Endometrial microvascular endothelial cells (primary cell): ENCODE data around the gene STOM. TPM values are rescaled to one million over a fixed set of nuclear protein-coding genes. Genes with fewer than 3 reads are reported as not detected.
"Not testable (repeated sequence)": the region's sequence is repeated elsewhere in the genome, so short reads cannot be mapped to it uniquely, and the experiment has no call there.

Source experiments
- in situ Hi-C: cut with HindIII; loops from 2 replicates; pipeline ENCODE4 v1.10.0; 2017; ENCODE audit warnings: low sequenced_read_pairs, low pct_unique_long_range_greater_than_20kb; ENCODE audit errors: inconsistent ontology term
- total RNA-seq: library from RNA; depleted of rRNA; stranded (reverse); fragments of >200 nt; gene quantifications from one replicate; pipeline ENCODE4 v1.2.3, GENCODE V29; 2015; ENCODE audit errors: inconsistent ontology term

The STOM gene
- 203 TPM for total RNA-seq

- in situ Hi-C loops = no loop called here
Measured at GRCh38 chr9:121369595-121370265, at the start of gene STOM. TSS of gene STOM (minus strand) at chr9:121370250. CDS start at chr9:121370187, 63 bp downstream.

- in situ Hi-C loops = no loop called here
Measured at GRCh38 chr9:121411993-121412392, 41.9 kb upstream of the STOM start.

GRCh38 chr9:121405899-121406298 lies 35.8 kb upstream of the STOM start:
- in situ Hi-C loops = loop anchor here (10.0 kb wide), 1 partner anchor 71 kb away; no protein-coding TSS in a partner anchor

- in situ Hi-C loops = loop anchor here (10.0 kb wide), 1 partner anchor 70 kb away; no protein-coding TSS in a partner anchor
Measured at GRCh38 chr9:121404906-121405305, 34.9 kb upstream of the STOM start.

GRCh38 chr9:121399883-121400607 lies 30.0 kb upstream of the STOM start:
- in situ Hi-C loops = loop anchor here (10.0 kb wide), 1 partner anchor 65 kb away; no protein-coding TSS in a partner anchor

GRCh38 chr9:121399126-121399882 lies 29.3 kb upstream of the STOM start:
- in situ Hi-C loops = no loop called here

GRCh38 chr9:121398374-121398773 lies 28.3 kb upstream of the STOM start:
- in situ Hi-C loops = no loop called here

GRCh38 chr9:121397277-121397676 lies 27.2 kb upstream of the STOM start:
- in situ Hi-C loops = not testable (repeated sequence)

- in situ Hi-C loops = no loop called here
Measured at GRCh38 chr9:121395558-121395957, 25.5 kb upstream of the STOM start.

- in situ Hi-C loops = no loop called here
Measured at GRCh38 chr9:121394292-121394691, 24.2 kb upstream of the STOM start.

GRCh38 chr9:121393318-121393717 lies 23.3 kb upstream of the STOM start:
- in situ Hi-C loops = no loop called here

- in situ Hi-C loops = no loop called here
Measured at GRCh38 chr9:121390372-121390771, 20.3 kb upstream of the STOM start.

GRCh38 chr9:121388140-121388905 lies 18.3 kb upstream of the STOM start:
- in situ Hi-C loops = no loop called here

GRCh38 chr9:121386442-121387175 lies 16.6 kb upstream of the STOM start:
- in situ Hi-C loops = no loop called here

GRCh38 chr9:121383715-121384114 lies 13.7 kb upstream of the STOM start:
- in situ Hi-C loops = no loop called here

GRCh38 chr9:121380846-121381245 lies 10.8 kb upstream of the STOM start:
- in situ Hi-C loops = no loop called here

GRCh38 chr9:121376214-121376830 lies 6.3 kb upstream of the STOM start:
- in situ Hi-C loops = no loop called here
